H1 (cell line): ENCODE results near the gene TAF4. TPM values are rescaled to one million over a fixed set of nuclear protein-coding genes. Genes with fewer than 3 reads are reported as not detected.

Experiments
- BACH1 ChIP-seq: IDR thresholded peaks from 2 replicates; pipeline ENCODE4 v1.6.1; 2012; ENCODE audit warnings: low read length, improper control_type of control experiment
- CBX8 ChIP-seq: fragments of 300-800, 300-1000 bp; sonication (generic); IDR thresholded peaks from 2 replicates; pipeline ENCODE4 v1.7.1; 2016; ENCODE audit warnings: low read depth, low read length, borderline replicate concordance
- CEBPB ChIP-seq: IDR thresholded peaks from 2 replicates; pipeline ENCODE4 v1.6.1; 2012; ENCODE audit warnings: low read depth, low read length
- CTCF ChIP-seq, 3 experiments: IDR thresholded peaks; 1 replicate in 2 of 3; 2 replicates in 1 of 3; pipeline versions ENCODE4 v1.5.1 to v1.6.1; 2011; ENCODE audit warnings: low read length in 3 of 3, mild to moderate bottlenecking in 3 of 3, inconsistent platforms in 2 of 3, low read depth in 1 of 3, moderate library complexity in 1 of 3; ENCODE audit not compliant: insufficient read depth in 1 of 3; ENCODE audit errors: control extremely low read depth in 1 of 3
- GABPA ChIP-seq: IDR thresholded peaks from 2 replicates; pipeline ENCODE4 v1.6.1; 2011; ENCODE audit warnings: mild to moderate bottlenecking, low read length, moderate library complexity, borderline replicate concordance; ENCODE audit not compliant: insufficient read depth
- RFX5 ChIP-seq: IDR thresholded peaks from 2 replicates; pipeline ENCODE4 v1.6.1; 2011; ENCODE audit warnings: low read depth, low read length, improper control_type of control experiment, borderline replicate concordance
- RXRA ChIP-seq: IDR thresholded peaks from 2 replicates; pipeline ENCODE4 v1.6.1; 2011; ENCODE audit warnings: low read depth, mild to moderate bottlenecking, low read length, moderate library complexity; ENCODE audit not compliant: insufficient read depth
- TEAD4 ChIP-seq: IDR thresholded peaks from 2 replicates; pipeline ENCODE4 v1.6.1; 2012; ENCODE audit warnings: low read depth, low read length, inconsistent platforms, mixed read lengths
- polyA plus RNA-seq, 7 experiments: library from polyadenylated mRNA; depleted of rRNA in 3 of 7; stranded (reverse) in 5 of 7; unstranded in 2 of 7; fragments of >200 nt in 5 of 7; fragments of 200-250 nt in 2 of 7; gene quantifications; 1 replicate in 5 of 7; 2 replicates in 1 of 7; 4 replicates in 1 of 7; pipeline versions ENCODE4 v1.2.1 to v1.2.3, GENCODE V29; 2011 to 2013; ENCODE audit warnings: missing spikeins in 2 of 7, mixed read lengths in 2 of 7
- total RNA-seq: library from RNA; stranded (reverse); fragmentation: NEBNext Ultra II Directional; extraction: Animal tissue kit (Norgen Biotek cat#: 25700); gene quantifications from 2 replicates; pipeline ENCODE4 v1.2.1, GENCODE V29; 2021

Gene TAF4
- total and polyA plus RNA-seq, 2 of the 8 experiments (the other 6 are each of a cell fraction or from before 2014, with no cell fraction given), result 16.0 to 30.1 TPM

DNA sequence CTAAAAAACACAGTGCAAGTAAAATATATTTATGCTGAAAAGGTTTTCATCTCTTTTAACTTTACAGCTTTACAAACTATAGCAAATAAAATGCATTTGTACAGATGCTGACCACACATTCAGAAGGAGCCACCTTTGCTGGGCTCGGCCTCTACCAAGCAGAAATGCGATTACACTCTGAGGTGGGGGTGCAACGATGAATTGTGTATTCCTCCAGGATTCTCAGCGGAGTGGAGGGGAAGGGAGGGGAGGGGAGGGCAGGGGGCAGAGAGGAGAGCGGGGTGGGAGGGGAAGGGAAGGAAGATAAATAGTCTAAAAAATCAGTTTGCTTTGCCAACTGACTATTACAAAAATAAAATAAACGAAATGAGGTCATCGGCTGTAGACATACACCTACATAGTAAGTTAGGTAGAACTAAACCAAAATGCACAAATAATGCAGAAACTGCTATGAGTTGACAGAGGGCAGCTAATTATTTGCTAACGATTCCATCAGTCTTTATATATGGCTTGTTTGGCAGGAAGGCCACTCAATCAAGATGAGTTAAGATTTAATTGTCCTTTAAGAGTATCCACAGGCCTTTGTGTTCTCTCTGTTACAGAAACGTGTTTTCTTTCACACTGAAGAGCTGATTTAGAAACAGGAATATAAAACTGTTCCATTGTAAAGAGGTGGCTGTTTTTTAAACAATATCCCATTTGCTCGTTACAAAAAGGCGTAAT, 90.1 kb downstream of the TAF4 start (continued):
- TF ChIP-seq CTCF (IDR thresholded peaks at IDR 0.05; ENCODE audit: control extremely low read depth in 1 of 3, insufficient read depth in 1 of 3, low read depth in 1 of 3, low read length in 3 of 3), result no peak
- no peak for TF ChIP-seq CBX8
- no peak for TF ChIP-seq GABPA
- no peak for TF ChIP-seq RFX5
- no peak for TF ChIP-seq CEBPB
- no peak for TF ChIP-seq RXRA
- TF ChIP-seq BACH1, result no peak
- no peak for TF ChIP-seq TEAD4
- TF ChIP-seq, all 59 proteins: peak for 0
